ENCODE data around the gene MIEF1.

MIEF1 gene

GRCh38 chr22:39470451-39471291, 31.4 kb upstream of the MIEF1 start:
- no peak for DNase-seq (ENCODE audit: low spot score)

GRCh38 chr22:39471381-39472141, 30.5 kb upstream of the MIEF1 start:
- no peak for DNase-seq (ENCODE audit: low spot score)

DNA sequence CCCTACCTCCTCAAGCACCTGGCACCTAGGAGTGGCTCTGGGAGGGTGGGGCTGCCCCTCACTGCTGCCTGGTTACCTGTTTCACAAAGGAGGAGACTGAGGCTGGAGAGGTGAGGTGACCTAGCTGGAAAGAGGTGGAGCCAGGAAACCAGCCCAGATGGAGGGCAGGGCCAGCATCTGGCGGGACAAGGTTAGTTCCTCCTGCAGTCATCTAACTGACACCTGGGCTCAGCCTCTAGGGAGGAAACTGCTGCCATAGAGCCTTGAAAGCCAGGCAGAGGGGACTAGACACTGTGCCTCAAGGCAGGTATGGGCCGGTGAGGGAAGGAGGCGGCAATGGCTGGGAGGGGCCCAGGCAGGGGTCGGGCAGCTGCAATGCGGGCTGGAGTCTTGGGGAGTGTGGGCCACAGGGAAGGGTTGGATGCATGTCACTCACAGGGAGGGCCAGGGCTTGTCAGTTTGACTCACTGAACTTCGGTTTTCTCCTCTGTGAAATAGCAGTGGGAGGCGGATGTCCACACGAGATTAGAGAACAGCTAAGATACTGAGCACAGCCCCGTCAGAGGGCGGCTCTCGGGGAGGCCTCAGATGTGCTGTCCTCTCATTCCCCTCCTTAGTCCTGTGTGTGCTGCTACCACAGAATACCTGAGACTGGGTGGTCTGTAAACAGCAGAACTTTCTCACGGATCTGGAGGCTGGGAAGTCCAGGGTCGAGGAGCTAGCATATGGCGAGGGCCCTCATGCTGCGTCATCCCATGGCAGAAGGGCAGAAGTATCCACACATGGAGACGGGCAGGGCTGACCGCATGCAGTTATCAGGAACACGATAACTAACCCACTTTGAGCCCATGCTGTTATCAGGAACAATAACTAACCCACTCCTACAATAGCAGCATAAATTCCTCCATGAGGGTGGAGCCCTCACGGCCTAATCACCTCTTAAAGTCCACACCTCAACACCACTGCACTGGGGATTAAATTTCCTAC, 29.2 kb upstream of the MIEF1 start:
- no peak for DNase-seq (ENCODE audit: low spot score)

GRCh38 chr22:39473851-39474250, 28.2 kb upstream of the MIEF1 start:
- no peak for DNase-seq (ENCODE audit: low spot score)

- no peak for DNase-seq (ENCODE audit: low spot score)
These were observed 27.6 kb upstream of the MIEF1 start for GRCh38 chr22:39474351-39475111.

GRCh38 chr22:39475337-39475736, 26.8 kb upstream of the MIEF1 start:
- DNase-seq (ENCODE audit: low spot score): no peak

GRCh38 chr22:39475902-39476301, 26.2 kb upstream of the MIEF1 start:
- DNase-seq (ENCODE audit: low spot score): no peak

- no peak for DNase-seq (ENCODE audit: low spot score)
These were observed 25.4 kb upstream of the MIEF1 start for GRCh38 chr22:39476664-39477063.

GRCh38 chr22:39477542-39477941, 24.5 kb upstream of the MIEF1 start:
- DNase-seq (ENCODE audit: low spot score): no peak

GRCh38 chr22:39478441-39478850, 23.6 kb upstream of the MIEF1 start:
- DNase-seq (ENCODE audit: low spot score): no peak

GRCh38 chr22:39479254-39479653, 22.8 kb upstream of the MIEF1 start:
- no peak for DNase-seq (ENCODE audit: low spot score)

DNA sequence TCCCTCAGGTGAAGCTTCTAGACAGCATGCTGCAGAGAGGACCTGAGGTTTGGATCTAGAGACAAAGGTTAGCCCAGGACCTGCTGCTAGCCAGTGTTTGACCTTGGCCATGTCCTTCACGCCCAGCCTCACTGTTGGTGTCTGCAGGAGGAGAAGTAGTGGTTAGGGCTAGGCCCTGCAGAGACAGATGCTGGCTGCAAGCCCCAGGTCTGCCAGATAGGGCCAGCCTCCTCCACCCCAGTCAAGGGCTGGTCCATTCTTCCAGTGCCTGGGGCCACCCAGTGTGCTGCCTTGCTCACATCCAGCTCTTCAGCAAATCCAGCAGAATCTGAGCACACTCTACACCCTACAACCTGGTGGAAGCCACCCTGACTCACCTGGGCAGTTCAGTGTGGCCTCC, 21.5 kb upstream of the MIEF1 start:
- no peak for DNase-seq (ENCODE audit: low spot score)

- no peak for DNase-seq (ENCODE audit: low spot score)
These were observed 21.0 kb upstream of the MIEF1 start for GRCh38 chr22:39481054-39481453.

GRCh38 chr22:39481595-39481994, 20.5 kb upstream of the MIEF1 start:
- no peak for DNase-seq (ENCODE audit: low spot score)

DNA sequence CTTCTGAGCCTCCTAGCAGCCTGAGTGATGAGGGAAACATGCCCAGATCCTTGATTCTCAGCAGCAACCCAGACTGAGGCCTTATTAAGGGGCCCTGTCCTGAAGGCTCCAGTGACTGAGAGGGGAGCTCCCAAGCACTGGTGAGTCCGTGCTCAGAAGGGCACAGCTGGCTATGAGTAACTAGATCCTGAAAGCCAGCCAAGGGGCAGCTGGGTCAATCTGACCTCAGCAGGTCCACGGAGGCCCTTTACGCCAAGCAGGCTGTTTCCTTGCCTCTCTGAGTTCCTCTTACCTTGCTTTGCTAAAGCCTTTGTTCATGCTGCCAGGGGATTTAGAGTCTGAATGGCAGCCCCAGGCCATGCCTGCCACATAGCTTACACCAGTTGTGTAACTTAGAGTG, 19.3 kb upstream of the MIEF1 start:
- no peak for DNase-seq (ENCODE audit: low spot score)

DNA sequence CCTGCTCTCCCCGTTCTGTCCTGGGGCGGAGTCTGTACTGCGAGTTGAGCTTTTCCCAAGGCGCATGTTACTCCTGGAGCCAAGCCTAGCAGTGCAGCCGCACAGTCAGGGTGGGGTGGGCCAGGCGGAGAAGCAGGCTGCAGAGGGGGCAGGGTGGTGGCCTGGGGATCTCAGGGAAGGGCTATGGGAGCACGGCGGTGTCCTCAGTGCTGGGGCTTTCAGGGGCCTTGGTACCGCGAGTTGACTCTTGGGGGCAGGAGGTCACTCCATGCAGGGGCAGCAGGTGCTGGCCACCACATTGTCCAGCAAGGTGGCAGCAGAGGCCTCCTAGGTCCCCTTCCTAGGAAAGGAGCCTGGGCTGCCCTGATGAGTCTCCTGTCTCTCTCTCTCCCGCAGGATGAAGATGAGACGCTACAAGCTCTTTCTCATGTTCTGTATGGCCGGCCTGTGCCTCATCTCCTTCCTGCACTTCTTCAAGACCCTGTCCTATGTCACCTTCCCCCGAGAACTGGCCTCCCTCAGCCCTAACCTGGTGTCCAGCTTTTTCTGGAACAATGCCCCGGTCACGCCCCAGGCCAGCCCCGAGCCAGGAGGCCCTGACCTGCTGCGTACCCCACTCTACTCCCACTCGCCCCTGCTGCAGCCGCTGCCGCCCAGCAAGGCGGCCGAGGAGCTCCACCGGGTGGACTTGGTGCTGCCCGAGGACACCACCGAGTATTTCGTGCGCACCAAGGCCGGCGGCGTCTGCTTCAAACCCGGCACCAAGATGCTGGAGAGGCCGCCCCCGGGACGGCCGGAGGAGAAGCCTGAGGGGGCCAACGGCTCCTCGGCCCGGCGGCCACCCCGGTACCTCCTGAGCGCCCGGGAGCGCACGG, 14.9 kb upstream of the MIEF1 start:
- no peak for DNase-seq (ENCODE audit: low spot score)

DNA sequence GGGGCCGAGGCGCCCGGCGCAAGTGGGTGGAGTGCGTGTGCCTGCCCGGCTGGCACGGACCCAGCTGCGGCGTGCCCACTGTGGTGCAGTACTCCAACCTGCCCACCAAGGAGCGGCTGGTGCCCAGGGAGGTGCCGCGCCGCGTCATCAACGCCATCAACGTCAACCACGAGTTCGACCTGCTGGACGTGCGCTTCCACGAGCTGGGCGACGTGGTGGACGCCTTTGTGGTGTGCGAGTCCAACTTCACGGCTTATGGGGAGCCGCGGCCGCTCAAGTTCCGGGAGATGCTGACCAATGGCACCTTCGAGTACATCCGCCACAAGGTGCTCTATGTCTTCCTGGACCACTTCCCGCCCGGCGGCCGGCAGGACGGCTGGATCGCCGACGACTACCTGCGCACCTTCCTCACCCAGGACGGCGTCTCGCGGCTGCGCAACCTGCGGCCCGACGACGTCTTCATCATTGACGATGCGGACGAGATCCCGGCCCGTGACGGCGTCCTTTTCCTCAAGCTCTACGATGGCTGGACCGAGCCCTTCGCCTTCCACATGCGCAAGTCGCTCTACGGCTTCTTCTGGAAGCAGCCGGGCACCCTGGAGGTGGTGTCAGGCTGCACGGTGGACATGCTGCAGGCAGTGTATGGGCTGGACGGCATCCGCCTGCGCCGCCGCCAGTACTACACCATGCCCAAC, 14.1 kb upstream of the MIEF1 start:
- DNase-seq (ENCODE audit: low spot score): no peak

GRCh38 chr22:39488563-39489083, 13.5 kb upstream of the MIEF1 start:
- DNase-seq (ENCODE audit: low spot score): no peak
